ENCODE measurements around the gene PNLDC1. TPM values are rescaled to one million over a fixed set of nuclear protein-coding genes. Genes with fewer than 3 reads are reported as not detected.

The PNLDC1 gene
- total and polyA plus RNA-seq, 9 of the 15 experiments (the other 6 are each of a cell fraction or from before 2014, with no cell fraction given), result 0.12 TPM; not detected in 8

DNA sequence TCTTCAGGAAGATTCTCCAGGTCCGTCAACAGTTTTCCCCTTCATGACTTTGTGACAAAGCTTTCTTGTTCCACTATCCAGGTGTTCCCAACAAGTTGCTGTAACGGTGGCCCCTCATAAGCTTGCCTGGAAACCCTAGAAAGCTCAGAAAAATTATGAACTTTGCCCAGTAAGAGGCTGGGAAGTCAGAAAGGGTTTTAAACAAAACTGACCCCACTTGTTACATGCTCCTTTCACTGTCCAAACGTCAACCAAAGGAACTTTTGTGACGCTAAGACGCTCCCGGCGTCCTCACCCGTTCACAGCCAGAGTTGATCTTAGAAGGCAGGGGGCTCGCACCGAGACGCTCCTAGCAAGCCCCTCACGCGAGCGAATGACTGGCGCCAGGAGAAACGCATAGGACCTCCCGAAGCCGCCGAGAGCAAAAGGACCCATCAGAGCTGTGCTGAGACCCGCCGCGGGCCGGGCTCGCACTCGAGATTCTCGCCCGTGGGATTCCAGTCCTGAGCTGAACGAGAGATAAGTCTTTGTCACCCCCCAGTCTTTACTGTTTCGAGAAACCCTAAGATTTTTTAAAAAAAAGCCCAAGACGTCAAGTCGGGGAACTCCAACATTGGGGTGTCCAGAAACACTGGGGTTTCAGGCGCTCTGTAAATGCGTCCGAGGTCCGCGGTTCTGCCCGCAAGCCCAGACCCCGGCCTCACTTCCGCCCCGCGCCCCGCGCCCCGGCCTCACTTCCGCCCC, 38.8 kb upstream of the PNLDC1 start (continued):
- TF ChIP-seq ZBTB9 (CRISPR knock-in tag; IDR thresholded peaks at IDR 0.05) (0 out of 2 replicates have a peak, but pooled peaks have one; percentile 32), ELF2 (CRISPR knock-in tag; IDR thresholded peaks at IDR 0.05) (peak; percentile 25; the same call in 1 of the 2 replicates), RCOR1 (IDR thresholded peaks at IDR 0.05; ENCODE audit: borderline replicate concordance in 1 of 2, low read depth in 2 of 2, low read length in 2 of 2) (no peak), HCFC1 (IDR thresholded peaks at IDR 0.05; ENCODE audit: low read depth, low read length) (peak; percentile 28), MIER1 (IDR thresholded peaks at IDR 0.05; ENCODE audit: low read depth) (peak; percentile 50; the same call in 1 of the 2 replicates), MLLT1 (IDR thresholded peaks at IDR 0.05) (no peak), TAF7 (tag; IDR thresholded peaks at IDR 0.05) (0 out of 2 replicates have a peak, but pooled peaks have one; percentile 22), RFX1 (IDR thresholded peaks at IDR 0.05) (no peak), ZC3H4 (CRISPR knock-in tag; IDR thresholded peaks at IDR 0.05; ENCODE audit: borderline replicate concordance) (0 out of 2 replicates have a peak, but pooled peaks have one; percentile 61), PREB (CRISPR knock-in tag; IDR thresholded peaks at IDR 0.05) (no peak), CXXC5 (CRISPR knock-in tag; IDR thresholded peaks at IDR 0.05) (peak; percentile 3; the same call in 1 of the 2 replicates), THAP7 (CRISPR knock-in tag; IDR thresholded peaks at IDR 0.05) (no peak), ZNF57 (CRISPR knock-in tag; IDR thresholded peaks at IDR 0.05) (no peak), BRF1 (IDR thresholded peaks at IDR 0.05; ENCODE audit: borderline replicate concordance, extremely low read depth, insufficient read length) (no peak), ZNF212 (CRISPR knock-in tag; IDR thresholded peaks at IDR 0.05) (0 out of 2 replicates have a peak, but pooled peaks have one; percentile 62), SMAD1 (IDR thresholded peaks at IDR 0.05; ENCODE audit: low read depth, low read length, partially characterized antibody) (no peak), STAT5B (CRISPR knock-in tag; IDR thresholded peaks at IDR 0.05) (no peak), ZNF592 (IDR thresholded peaks at IDR 0.05) (0 out of 2 replicates have a peak, but pooled peaks have one; percentile 59), TGIF2 (CRISPR knock-in tag; IDR thresholded peaks at IDR 0.05) (0 out of 2 replicates have a peak, but pooled peaks have one; percentile 39)
